ENCODE results near the gene DDI1. TPM values are rescaled to one million over a fixed set of nuclear protein-coding genes. Genes with fewer than 3 reads are reported as not detected.

The DDI1 gene
- total RNA-seq, 1 experiment from 2014 or later = not detected

DNA sequence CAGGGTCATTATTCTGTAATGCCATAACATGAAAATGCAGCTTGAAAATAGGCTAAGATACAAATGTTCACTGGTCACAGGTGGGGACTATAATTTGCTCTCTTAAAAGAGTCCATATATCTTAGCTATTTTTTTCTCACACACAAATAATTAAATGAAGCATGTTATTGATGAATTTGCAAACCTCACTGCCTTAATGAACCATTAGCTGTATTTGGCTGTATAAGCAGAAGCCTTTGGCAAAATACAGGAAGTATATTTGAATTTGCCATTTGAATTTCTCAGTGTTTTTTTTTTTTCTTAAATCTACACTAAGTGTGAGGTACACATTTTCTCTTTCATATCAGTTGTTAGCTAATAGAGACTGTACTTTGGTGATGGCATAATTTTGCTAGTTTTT is 38.7 kb downstream of the DDI1 start:
- BruUV-seq (replicated peaks) = no TSS peak
- no peak for TF ChIP-seq TCF7L2 (IDR thresholded peaks at IDR 0.05; ENCODE audit: borderline replicate concordance, extremely low read depth, insufficient read depth, insufficient read length)
- no peak for TF ChIP-seq POLR2A (IDR thresholded peaks at IDR 0.05; ENCODE audit: borderline replicate concordance, extremely low read depth, insufficient read depth, insufficient read length)
- TF ChIP-seq ATF3 (IDR thresholded peaks at IDR 0.05) = no peak
- no peak for TF ChIP-seq YY1 (IDR thresholded peaks at IDR 0.05; ENCODE audit: extremely low read depth, insufficient replicate concordance, low read depth, low read length)
- no peak for TF ChIP-seq RAD21 (IDR thresholded peaks at IDR 0.05; ENCODE audit: low read depth)
- no peak for TF ChIP-seq EGR1 (IDR thresholded peaks at IDR 0.05; ENCODE audit: low read depth)
- TF ChIP-seq ZFX (IDR thresholded peaks at IDR 0.05) = no peak
- no peak for TF ChIP-seq SRF (IDR thresholded peaks at IDR 0.05; ENCODE audit: low read depth)
- no peak for TF ChIP-seq FOSL1 (IDR thresholded peaks at IDR 0.05; ENCODE audit: low read depth)
- no peak for TF ChIP-seq CTCF (IDR thresholded peaks at IDR 0.05 in 2 of 3, conservative IDR thresholded peaks at IDR 0.05 in 1 of 3; ENCODE audit: borderline replicate concordance in 1 of 3, insufficient read depth in 1 of 3, low read depth in 2 of 3, low read length in 2 of 3)
- no peak for TF ChIP-seq EZH2 (IDR thresholded peaks at IDR 0.05)
- TF ChIP-seq ZBTB33 (IDR thresholded peaks at IDR 0.05; ENCODE audit: extremely low read depth, insufficient replicate concordance, low read length) = no peak
- no peak for TF ChIP-seq CBX3 (IDR thresholded peaks at IDR 0.05; ENCODE audit: low read depth)
- no peak for TF ChIP-seq JUND (IDR thresholded peaks at IDR 0.05)
- TF ChIP-seq ZNF274 (IDR thresholded peaks at IDR 0.05; ENCODE audit: low read depth, low read length) = no peak
- no peak for TF ChIP-seq SIN3A (IDR thresholded peaks at IDR 0.05; ENCODE audit: low read depth)
- RAD21 ChIA-PET (ENCODE audit: low non-redundant PET in 1 of 2, low total read pairs in 2 of 2, uncharacterized antibody in 2 of 2, unreplicated experiment in 2 of 2) = no interaction called here
- CTCF ChIA-PET = no interaction called here
- Histone ChIP-seq H3K79me2 (ENCODE audit: insufficient read depth, low read length) (no peaks in the 10 kb centered on the region), H3K4me3 (replicated peaks in 1 of 2; ENCODE audit: low read depth in 1 of 2, low read length in 2 of 2) (no peak overlapping the region), H3K4me1 (ENCODE audit: control insufficient read depth in 1 of 2, insufficient read depth in 2 of 2, low read length in 2 of 2) (no peaks in the 10 kb centered on the region), H3K36me3 (ENCODE audit: control insufficient read depth in 1 of 2, insufficient read depth in 2 of 2, low read length in 2 of 2) (no peaks in the 10 kb centered on the region), H3K4me2 (ENCODE audit: low read length) (no peak overlapping the region), H3K27ac (ENCODE audit: low read depth, low read length) (no peak overlapping the region), H3K27me3 (ENCODE audit: insufficient read depth, low read length) (no peaks in the 10 kb centered on the region), H3K9ac (ENCODE audit: low read length) (no peak overlapping the region), H2AFZ (ENCODE audit: low read depth, low read length, poor library complexity, severe bottlenecking) (no peak overlapping the region), H4K20me1 (ENCODE audit: insufficient read depth) (no peaks in the 10 kb centered on the region), H3K9me3 (ENCODE audit: control insufficient read depth in 1 of 2, insufficient read depth in 1 of 2, low read depth in 1 of 2, low read length in 2 of 2) (no peaks in the 10 kb centered on the region), H3K9me2 (ENCODE audit: insufficient read depth) (no peaks in the 10 kb centered on the region)
- DNase-seq (ENCODE audit: low read depth, low spot score) = no peak
- intact Hi-C loops (cut with micrococcal nuclease) = no loop called here
- ATAC-seq = no peak
- POLR2A ChIA-PET = no interaction called here

Data from HCT116 (cell line).